ENCODE data around the gene GPR15LG.

- TF ChIP-seq CTCF (IDR thresholded peaks at IDR 0.05) (no peak), ZFX (IDR thresholded peaks at IDR 0.05; ENCODE audit: borderline replicate concordance) (no peak)
These were observed 43.2 kb downstream of the GPR15LG start for GRCh38 chr10:84216834-84217233.
